ENCODE data around the gene ST14. TPM values are rescaled to one million over a fixed set of nuclear protein-coding genes. Genes with fewer than 3 reads are reported as not detected.
"Not testable (repeated sequence)": the region's sequence is repeated elsewhere in the genome, so short reads cannot be mapped to it uniquely, and the experiment has no call there.

ST14 gene
- total RNA-seq, 1 donor from 2014 or later: 1.8 TPM

GRCh38 chr11:130213143-130213978 lies 53.8 kb downstream of the ST14 start:
- intact Hi-C loops (cut with DNase I): loop anchor here (5.0 kb wide), 1 partner anchor 209 kb away; no protein-coding TSS in a partner anchor
- peak; percentile 90 for ATAC-seq (ENCODE audit: poor library complexity)
- peak; percentile 83 for DNase-seq

DNA sequence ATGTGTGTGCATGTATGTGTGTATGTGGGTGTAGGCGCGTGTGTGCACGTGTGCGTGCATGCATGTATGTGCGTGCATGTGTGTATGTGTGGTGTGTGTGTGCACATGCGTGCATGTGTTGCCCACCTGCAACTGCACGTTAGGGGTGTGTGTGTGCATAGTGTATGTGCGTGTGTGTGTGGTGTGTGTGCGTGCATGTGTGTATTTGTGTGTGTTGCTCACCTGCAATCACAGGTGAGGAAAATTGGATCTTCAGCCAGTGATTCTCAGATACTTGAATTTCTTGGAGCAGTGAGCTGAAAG lies 54.3 kb downstream of the ST14 start:
- DNase-seq: no peak
- no peak for ATAC-seq (ENCODE audit: poor library complexity)
- intact Hi-C loops (cut with DNase I): loop anchor here (5.0 kb wide), 1 partner anchor 208 kb away; no protein-coding TSS in a partner anchor

DNA sequence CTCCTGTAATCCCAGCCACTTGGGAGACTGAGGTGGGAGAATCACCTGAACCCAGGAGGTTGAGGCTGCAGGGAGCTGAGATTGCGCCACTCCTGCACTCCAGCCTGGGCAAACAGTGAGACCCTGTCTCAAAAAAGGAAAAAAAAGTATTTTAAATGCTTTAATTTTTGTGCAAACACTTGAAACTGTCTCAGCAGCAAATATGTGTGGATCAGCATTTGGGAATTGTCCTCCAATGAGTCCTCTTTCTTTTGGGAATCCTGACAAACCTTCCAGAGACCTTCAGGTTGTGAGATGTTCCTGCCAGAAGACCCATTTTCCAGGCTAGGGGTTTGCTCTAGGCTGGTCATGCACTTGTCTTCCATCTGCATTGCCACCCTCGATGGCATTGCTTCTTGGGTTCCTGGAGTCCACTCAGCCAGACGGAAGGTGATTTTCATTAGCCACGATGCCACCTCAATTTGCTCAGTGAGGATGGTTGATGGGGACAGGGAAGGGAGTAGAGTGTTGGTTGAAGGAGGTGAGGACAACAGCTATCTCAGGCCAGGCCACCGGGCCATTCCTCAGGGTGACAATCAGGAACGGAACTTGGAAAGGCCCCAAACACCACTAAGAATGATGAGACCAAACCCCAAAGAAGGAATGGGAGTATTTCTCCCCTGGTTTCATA lies 55.4 kb downstream of the ST14 start:
- intact Hi-C loops (cut with DNase I): loop anchor here (5.0 kb wide), 1 partner anchor 207 kb away; no protein-coding TSS in a partner anchor
- ATAC-seq (ENCODE audit: poor library complexity): no peak
- no peak for DNase-seq

- ATAC-seq (ENCODE audit: poor library complexity): no peak
- intact Hi-C loops (cut with DNase I): no loop called here
- DNase-seq: no peak
Measured at GRCh38 chr11:130215531-130216220, 56.1 kb downstream of the ST14 start.

DNA sequence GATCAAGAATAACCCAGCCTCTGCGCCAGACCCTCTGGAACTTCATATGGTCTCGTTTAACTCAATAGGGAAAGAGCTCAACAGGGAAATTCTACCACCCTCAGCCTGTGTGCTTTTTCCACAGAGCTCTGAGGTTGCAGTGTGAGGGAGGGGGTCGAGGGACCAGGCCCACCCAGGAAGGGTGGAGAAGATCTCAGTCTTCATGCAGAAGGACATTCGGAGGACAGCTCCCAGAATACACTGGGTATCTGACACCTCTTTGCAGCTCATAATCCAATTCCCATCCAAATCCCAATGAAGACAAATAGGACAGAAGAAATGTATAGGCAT lies 56.6 kb downstream of the ST14 start:
- DNase-seq (no peak), ATAC-seq (ENCODE audit: poor library complexity) (no peak)
- intact Hi-C loops (cut with DNase I): no loop called here

DNA sequence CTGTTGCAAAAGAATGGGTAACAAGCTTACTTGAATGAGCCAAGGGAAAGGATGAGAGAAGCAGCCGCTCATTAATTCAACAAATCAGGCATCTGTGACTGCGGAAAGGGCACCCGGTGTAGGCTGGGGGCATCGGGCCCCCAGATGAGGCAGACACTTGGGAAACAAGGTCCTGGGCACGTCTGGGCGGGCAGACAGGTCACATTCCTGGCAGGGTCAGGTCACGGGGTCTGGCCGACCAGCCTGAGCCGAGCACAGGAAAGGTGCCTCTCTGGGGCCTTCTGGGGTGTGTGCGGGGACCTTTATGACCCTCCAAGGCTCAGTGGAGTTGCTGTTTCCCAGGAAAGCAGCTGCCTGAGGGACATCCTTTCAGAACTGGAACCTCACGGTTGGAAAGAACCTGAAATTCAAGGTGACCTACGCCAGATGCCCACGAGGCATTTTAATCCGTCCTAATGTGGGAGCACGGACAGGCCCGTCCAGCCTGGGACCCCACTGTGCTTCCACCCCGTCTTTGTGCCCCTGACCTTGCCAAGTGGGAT lies 57.1 kb downstream of the ST14 start:
- ATAC-seq (ENCODE audit: poor library complexity) (no peak), DNase-seq (no peak)
- intact Hi-C loops (cut with DNase I): no loop called here

DNA sequence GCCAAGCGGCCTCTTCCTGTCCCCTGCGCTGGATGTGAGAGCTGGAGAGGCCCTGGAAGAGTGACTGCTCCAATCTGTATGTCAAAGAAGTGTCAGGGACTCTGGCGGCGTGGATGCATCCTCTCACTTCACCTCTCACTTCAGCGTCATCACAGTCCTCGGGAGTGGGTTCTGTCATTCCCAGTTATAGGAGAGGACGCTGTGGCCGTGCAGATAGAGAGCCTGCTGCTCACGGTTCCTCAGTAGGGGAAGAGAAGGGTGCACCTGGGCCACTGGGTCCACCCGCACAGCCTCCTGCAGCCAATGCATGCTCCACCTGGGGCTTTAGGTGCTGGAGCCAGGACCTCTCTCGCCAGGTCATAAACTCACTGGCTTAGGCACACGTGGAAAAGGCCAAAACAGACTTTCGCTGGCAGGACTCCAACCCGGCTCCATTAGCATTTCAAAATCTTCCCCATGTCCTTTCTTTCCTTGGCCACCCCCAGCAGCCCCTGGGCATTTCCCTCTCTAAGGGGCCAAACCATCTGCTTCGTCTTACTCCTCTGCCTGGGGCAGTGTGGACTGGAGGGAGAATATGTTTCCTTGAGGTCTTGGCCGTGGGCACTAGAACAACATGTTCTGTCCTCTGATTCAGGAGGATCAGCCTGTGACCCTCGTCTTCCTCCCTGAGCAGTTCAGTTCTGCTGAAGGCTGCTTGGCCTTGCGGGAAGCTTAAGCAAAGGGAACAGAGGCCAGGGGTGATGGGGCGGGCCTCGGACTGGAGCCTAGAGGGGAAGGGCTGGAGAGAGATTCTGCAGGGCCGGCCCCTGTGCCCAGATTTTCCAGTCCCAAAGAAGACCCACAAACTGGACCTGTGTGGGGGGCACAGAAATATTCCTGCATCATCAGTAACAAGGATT lies 57.8 kb downstream of the ST14 start:
- ATAC-seq (ENCODE audit: poor library complexity) (no peak), DNase-seq (no peak)
- intact Hi-C loops (cut with DNase I): no loop called here

GRCh38 chr11:130218501-130219070 lies 59.0 kb downstream of the ST14 start:
- no peak for ATAC-seq (ENCODE audit: poor library complexity)
- no peak for DNase-seq
- intact Hi-C loops (cut with DNase I): no loop called here

DNA sequence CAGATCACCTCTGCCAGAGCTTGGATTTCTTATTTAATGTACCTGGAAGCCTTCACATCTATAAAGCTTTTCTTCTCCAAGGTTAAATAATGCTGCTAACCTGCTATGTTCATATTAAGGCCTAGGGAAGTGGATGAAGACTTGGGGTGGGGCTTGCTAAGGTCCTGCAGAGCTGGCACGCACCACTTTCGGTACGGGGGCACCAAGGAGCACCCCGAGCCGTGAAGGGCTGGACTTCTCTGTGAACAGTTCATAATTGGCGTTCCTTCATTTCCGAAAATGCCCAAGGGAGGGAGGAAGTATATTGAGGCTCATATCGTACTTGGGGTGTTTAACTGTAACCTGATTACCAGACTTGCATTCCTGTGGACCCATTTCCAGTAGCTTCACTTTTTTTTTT lies 59.6 kb downstream of the ST14 start:
- intact Hi-C loops (cut with DNase I): no loop called here
- no peak for ATAC-seq (ENCODE audit: poor library complexity)
- DNase-seq: no peak

DNA sequence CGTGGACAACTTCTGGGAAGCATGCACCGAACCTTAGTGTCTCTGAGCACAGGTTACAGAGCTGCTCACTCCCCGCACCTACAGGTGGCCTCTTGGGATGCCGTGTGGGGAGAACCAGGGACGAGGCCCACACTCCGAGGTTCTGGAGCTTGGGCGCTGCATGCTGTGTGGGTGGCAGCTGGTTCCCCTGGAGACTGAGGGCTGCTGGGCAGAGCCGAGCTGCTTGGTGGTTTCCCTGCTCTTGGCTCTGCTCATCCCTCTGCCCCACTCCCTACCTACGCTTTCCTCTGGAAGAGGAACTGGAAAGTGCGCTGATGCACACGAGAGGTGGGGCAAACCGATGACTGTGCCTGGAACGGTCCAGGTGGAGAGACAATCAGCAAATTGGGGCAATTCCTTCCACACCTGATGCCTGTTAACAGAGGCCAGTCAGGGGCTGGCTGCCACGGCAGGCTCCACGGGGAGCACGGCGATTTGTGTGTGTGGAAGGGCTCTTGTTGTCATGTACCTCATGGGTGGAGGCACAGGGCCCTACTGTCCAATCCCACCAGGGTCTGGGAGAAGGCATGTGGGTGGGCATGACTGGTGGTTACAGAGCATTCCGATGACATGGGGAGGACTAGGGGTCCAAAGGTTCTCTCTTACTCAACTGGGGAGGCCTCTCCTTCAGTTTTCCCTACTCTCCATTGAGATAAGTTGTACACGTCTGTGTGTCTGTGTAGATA lies 60.9 kb downstream of the ST14 start:
- no peak for ATAC-seq (ENCODE audit: poor library complexity)
- no peak for DNase-seq
- intact Hi-C loops (cut with DNase I): no loop called here

- no peak for DNase-seq
- peak; percentile 52 for ATAC-seq (ENCODE audit: poor library complexity)
- intact Hi-C loops (cut with DNase I): no loop called here
Measured at GRCh38 chr11:130223291-130223971, 63.8 kb downstream of the ST14 start.

DNA sequence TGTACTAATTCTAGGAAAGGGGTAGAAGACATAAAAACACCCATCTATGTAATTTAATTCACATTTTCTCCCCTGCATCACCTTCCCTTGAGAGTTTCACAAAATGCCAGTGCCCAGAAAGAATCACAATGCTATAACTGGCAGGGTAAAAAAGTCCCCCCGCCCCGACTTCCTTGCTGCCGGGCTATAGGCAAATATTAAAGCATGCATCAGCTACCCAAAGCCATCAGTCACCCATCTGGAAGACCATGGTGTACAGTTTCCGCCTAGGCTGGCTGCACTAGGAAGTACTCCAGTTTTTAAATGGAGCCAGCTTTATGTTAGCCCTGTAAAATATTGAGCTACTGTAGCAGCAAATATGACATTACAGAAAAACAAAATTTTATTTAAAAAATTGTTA lies 67.8 kb downstream of the ST14 start:
- DNase-seq: no peak
- ATAC-seq (ENCODE audit: poor library complexity): no peak
- intact Hi-C loops (cut with DNase I): no loop called here

DNA sequence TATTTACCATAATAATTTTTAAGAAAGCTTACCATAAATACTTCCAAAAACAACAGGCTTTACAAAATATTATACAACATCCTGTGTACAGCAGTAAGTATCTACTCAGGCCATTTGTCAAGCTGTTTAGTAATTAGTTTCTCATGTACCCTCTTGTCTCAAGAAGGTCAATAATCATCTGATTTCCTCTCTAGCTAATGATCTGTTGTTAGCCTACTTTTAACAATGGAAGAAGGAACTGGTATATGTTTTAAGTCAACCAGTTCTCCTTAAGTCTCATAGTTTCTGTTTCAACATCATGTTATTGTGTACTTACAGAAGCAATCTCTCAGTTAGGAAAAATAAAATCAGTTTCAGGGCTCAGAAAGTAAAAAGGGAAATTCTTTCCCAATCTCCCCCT lies 73.9 kb downstream of the ST14 start:
- intact Hi-C loops (cut with DNase I); DNase-seq; ATAC-seq (ENCODE audit: poor library complexity): not testable (repeated sequence)

DNA sequence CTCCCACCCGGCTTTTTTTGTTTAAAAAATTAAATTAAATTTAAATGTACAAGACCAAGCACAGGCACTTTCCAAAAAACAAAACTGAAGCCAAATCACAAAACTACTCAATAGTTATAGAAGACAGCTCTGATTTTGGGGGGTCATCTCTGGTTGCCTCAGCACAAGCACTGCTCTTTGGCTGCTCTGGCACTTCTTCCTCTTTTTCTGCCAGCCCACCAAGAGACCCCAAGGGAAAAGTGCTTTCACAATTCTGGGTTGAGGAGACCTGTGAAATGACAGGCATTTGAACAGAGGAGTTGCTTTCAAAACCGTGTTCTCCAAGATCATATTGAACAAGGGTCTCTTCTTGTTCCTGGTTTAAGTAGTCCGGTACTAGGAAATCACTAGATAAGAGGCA lies 74.3 kb downstream of the ST14 start:
- DNase-seq; intact Hi-C loops (cut with DNase I); ATAC-seq (ENCODE audit: poor library complexity): not testable (repeated sequence)

DNA sequence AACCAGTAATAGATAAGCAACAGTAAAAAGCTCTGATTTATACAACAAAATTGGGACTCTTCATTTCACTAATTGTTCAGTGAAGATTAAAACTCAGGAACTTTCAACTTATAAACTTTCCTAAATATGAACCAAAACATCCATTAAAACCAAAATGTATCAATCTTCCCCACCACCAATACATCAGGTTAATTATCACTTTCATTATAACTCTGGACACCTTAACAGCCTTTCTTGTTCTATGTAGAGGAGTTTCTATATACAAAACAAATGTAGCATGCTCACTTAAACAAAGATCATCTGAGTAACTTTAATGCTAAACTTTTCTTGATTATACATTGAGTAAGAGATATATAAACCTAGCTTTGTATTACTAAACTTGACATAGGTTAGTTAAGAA lies 74.7 kb downstream of the ST14 start:
- intact Hi-C loops (cut with DNase I): no loop called here
- DNase-seq (no peak), ATAC-seq (ENCODE audit: poor library complexity) (no peak)

DNA sequence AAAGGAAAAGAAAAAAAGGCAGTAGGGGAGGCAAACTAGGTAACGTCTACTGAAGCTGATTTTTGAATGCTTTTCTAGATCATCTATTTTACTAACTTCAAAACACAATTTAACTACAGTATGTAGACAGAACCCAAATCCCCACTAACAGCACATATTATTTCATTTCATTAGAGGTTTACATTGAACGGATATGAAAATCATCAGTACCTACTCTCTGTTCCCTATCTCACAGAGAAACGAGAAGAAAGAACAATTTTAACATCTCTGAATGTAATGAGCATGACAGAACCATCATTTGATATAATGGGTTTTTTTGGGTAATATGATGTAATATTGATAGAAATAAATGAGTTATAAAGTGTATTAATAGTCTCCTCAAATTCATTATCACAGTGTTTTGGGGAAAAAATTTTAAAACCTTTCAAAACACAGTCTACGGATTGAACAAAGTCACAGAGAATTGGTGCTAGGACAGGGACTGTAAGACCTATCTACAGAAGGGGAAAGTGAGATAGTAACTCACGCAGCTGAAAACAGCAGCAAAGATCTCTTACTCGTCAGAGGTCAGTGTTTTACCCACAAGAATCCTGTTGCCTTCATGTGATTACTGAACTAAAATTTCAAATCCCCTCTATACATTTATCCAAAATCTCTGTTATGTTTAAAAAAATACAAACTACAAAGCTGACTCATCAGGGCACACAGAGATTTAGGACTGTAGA lies 77.9 kb downstream of the ST14 start:
- ATAC-seq (ENCODE audit: poor library complexity) (no peak), DNase-seq (no peak)
- intact Hi-C loops (cut with DNase I): no loop called here

DNA sequence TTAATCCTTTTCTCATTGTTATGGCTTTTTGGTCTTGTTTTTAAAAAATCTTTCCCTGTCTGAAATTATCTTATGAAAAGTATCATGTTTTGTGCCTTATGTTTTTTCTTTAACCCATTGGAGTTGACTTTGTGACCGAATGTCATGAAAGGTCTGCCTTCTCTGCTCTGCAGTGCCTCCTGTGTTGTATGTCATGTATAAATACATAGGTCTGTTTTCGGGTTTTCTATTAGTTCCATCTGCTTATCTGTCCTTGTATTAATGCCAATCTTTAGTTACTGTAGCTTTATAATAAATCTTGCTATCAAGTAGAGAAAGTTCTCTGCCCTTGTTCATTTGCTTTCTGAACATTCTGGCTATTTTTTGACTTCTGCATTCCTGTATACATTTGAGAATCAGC lies 82.1 kb downstream of the ST14 start:
- DNase-seq (no peak), ATAC-seq (ENCODE audit: poor library complexity) (no peak)
- intact Hi-C loops (cut with DNase I): no loop called here

Measured in Right ventricle myocardium superior (tissue), 1 donor.